NCI-H1694 treated with DMSO at 0.1 percent for 48 hours (cell line): ENCODE results near the gene PCAT7.
"Not testable (repeated sequence)": the region's sequence is repeated elsewhere in the genome, so short reads cannot be mapped to it uniquely, and the experiment has no call there.

ENCODE experiments used
- DNase-seq: peaks from one replicate; lab custom pipeline; 2025; lab: John Stamatoyannopoulos, UW

Gene PCAT7

GRCh38 chr9:94554439-94555331, at the start of gene PCAT7:
PCAT7 (plus strand) TSS chr9:94555083.
- DNase-seq, result peak; percentile 68

DNA sequence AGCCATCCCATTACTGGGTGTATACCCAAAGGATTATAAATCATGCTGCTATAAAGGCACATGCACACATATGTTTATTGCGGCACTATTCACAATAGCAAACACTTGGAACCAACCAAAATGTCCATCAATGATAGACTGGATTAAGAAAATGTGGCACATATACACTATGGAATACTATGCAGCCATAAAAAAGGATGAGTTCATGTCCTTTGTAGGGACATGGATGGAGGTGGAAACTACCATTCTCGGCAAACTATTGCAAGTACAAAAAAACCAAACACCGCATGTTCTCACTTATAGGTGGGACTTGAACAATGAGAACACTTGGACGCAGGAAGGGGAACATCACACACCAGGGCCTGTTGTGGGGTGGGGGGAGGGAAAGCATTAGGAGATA, 48.5 kb upstream of the PCAT7 start:
- not testable (repeated sequence) for DNase-seq

GRCh38 chr9:94507531-94508258, 47.2 kb upstream of the PCAT7 start:
- no peak for DNase-seq

DNA sequence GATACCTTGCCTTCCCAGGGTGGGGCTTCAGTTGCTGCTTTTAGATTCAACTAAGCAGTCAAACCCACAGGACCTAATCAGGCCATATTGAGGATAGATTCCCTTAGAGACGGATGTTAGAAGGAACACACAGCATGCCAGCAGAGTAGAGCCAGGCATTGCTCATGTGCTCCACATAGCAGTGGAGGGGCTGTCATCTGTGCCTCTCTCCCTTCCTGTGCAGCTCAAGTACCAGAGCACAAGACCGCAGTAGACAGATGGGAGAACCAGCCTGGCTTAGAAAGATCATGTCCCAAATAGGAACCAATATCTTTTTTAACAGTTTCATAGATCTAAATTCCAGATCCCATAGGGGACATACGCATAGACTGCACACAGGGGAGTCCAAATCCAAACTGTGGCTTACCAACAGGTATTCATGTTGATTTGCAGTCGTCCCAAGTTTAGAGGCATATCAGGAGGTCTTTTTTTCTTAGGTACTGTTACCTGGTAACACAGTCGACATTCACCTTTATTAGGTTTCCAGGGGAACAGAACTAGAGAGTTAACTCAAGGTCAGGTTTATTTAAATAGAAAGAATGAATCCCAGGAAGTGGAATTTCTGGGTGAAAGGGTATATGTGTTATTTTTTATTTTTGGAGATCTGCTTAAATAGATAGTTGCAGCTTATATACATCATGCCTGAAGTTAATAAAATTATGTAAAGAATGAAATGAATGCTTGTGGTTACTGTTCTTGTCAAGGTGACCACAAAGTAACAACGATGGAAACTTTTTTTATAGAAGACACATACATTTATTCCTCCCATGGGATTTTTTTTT, 43.5 kb upstream of the PCAT7 start:
- DNase-seq, result no peak

- DNase-seq, result no peak
Measured at GRCh38 chr9:94511955-94512265, 43.0 kb upstream of the PCAT7 start.

- no peak for DNase-seq
Measured at GRCh38 chr9:94514722-94515121, 40.2 kb upstream of the PCAT7 start.

DNA sequence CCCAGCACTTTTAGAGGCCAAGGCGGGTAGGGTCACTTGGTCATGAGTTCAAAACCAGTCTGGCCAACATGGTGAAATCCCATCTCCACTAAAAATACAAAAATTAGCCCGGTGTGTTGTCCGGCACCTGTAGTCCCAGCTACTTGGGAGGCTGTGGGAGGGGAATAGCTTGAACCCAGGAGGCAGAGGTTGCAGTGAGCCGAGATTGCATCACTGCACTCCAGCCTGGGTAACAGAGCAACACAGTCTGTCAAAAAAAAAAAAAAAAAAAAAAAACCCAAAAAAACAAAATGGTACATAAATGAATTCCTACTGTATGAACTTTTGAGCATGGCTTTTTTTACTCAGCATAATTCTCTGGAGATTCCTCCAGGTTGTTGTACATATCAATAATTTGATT, 37.6 kb upstream of the PCAT7 start:
- DNase-seq, result no peak

GRCh38 chr9:94525396-94526035, 29.4 kb upstream of the PCAT7 start:
- DNase-seq, result no peak

DNA sequence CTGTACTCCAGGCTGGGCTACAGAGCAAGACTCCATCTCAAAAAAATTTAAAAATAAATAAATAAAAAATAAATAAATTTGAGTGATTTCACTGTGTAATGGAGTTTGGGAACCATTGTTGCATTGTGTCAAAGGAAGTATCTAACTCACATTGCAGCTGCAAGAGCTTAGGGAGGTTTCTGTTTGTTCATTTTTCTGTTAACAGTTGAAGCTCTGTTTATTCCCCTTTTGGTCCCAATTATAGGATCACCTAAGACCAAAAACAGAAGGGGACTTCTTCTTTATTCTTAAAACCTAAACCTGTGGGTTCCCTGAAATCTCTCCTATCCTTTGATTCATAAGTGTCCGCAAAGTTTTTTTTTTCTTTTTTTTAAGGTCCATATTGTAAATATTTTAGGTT, 28.6 kb upstream of the PCAT7 start:
- DNase-seq, result no peak

GRCh38 chr9:94526951-94527350, 27.9 kb upstream of the PCAT7 start:
- DNase-seq, result no peak

DNA sequence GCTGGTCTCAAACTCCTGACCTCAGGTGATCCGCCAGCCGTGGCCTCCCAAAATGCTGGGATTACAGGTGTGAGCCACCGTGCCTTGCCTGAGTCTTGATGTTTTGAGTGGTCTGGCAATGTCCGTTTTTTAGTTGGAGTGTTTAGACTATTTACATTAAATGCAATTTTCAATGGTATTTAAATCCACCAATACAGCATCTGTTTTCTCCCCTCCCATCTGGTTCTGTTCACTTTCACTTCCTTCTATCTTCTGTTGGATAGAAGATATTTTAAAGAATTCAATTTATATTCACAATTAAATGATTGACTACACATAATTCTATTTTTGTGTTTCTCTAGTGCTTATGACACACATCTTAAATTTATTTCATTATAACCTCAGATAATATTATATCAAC, 26.0 kb upstream of the PCAT7 start:
- no peak for DNase-seq

DNA sequence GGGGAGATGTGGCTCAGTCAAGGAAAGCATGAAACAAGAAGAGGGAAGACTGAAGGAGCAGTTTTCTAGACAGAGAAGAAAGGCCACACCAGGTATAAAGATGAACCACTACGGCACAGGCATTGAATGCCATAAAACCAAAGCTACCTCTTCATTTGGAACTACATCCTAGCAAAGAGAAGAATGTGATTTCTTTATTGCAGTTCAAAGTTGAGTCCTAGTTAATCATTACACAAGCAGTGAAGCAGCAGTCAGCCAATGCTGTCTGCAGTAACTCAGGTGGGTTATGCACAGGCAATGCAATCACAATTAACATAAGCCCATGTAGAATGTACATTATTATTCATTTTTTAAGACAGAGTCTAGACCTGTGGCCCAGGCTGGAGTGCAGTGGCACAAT, 21.7 kb upstream of the PCAT7 start:
- DNase-seq, result no peak

- no peak for DNase-seq
Measured at GRCh38 chr9:94533601-94534000, 21.3 kb upstream of the PCAT7 start.

GRCh38 chr9:94534901-94535300, 20.0 kb upstream of the PCAT7 start:
- no peak for DNase-seq

- no peak for DNase-seq
Measured at GRCh38 chr9:94538908-94539307, 16.0 kb upstream of the PCAT7 start.

GRCh38 chr9:94544335-94544734, 10.5 kb upstream of the PCAT7 start:
- DNase-seq, result not testable (repeated sequence)

DNA sequence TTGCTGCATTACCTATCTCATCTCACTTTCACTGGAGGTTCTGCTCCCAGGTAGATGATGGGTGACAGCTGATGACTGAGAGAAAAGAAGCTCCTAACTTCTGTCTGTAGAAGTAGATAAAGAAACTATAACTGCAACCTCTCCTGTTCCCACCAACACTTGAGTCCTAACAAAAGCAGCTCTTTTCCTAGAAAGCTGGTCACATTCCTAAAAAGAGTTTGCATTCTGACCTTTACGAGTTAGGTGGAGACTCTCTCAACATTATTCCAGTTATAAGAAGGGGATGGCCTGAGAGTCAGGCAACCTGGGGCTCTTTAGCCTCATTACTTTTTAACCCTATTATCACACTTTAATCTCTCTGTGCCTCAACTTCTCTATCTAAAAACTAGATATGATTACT, 8.9 kb upstream of the PCAT7 start:
- DNase-seq, result no peak

DNA sequence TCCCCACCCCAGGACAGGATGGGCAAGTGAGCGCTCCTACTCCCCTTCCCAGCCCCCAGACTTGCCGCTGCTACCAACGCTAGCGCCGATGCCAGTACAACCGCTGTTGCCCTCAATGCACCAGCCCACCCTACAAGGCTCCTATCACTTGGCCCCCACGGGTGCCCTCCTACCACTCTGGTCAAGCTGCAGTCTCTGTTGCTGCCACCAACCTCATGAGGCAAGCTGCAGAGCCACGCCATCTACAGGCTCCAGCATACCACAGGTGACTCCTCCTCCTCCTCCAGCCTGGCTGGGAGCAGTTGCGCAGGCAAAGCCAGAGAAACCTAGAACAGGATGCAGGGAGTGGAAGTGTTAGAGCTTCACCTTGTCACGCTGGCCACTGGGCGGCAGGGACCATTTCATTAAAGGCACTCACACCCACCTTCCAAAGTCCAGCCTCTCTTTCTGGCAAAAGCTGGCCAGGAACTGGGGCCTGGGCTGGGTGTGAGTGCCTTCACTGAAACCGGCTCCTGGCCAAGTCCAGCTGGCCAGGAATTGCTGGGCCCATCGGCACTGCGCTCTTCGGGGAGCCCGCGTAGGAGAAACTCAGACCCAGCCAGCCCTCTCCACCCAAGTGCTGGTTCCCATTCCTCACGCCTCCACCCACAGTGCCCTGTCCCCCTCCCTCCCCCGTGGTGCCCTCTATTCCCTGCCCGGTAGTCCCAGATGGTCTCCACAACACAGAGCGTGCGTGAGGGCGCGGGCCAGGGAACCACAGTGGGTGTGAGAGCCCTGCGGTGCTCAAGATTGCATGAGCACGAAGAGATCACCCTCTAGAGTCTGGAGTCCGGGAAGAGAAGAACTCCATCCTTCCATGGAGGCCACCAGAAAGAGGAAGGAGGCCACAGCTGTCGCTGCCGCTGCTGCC, 1.6 kb upstream of the PCAT7 start:
- no peak for DNase-seq

- no peak for DNase-seq
Measured at GRCh38 chr9:94554078-94554438, 825 bp upstream of the PCAT7 start.

DNA sequence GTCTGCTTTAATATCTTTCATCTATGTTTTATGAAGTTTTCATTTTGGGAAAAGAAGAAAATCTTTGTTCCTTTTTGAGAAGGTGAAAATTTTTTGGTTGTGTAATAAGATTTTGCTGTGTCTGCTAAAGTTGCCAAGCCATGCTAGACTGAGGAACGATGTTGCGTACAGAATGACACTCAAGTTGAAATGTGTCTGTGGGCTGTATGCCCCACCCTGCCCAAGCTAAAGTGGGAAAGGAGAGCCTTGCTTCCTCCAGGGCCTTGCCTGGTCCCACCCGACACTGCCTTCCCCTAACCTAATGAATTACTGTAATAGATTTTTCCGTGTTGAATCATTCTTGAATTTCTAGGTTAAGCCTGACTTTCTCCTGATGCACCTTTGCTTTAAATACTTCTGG, 2.5 kb downstream of the PCAT7 start:
- DNase-seq, result no peak

- DNase-seq, result no peak
Measured at GRCh38 chr9:94560237-94560636, 5.4 kb downstream of the PCAT7 start.
